ENCODE results near the gene PHC3.

GRCh38 chr3:170096342-170096741 is 85.2 kb downstream of the PHC3 start:
- TF ChIP-seq EP300 (IDR thresholded peaks at IDR 0.05), result no peak
- TF ChIP-seq CBX2 (IDR thresholded peaks at IDR 0.05; ENCODE audit: borderline replicate concordance, low read depth), result no peak
- TF ChIP-seq MYC (IDR thresholded peaks at IDR 0.05; ENCODE audit: borderline replicate concordance, low read length), result no peak
- no peak for TF ChIP-seq CTCF (IDR thresholded peaks at IDR 0.05)
- TF ChIP-seq MAX (IDR thresholded peaks at IDR 0.05), result no peak
- no peak for TF ChIP-seq BHLHE40 (IDR thresholded peaks at IDR 0.05; ENCODE audit: low read depth, low read length)
- TF ChIP-seq RFX5 (IDR thresholded peaks at IDR 0.05), result no peak
- no peak for TF ChIP-seq ZFP36 (IDR thresholded peaks at IDR 0.05; ENCODE audit: borderline replicate concordance, partially characterized antibody)
- TF ChIP-seq RAD21 (conservative IDR thresholded peaks at IDR 0.05 in 1 of 2, IDR thresholded peaks at IDR 0.05 in 1 of 2), result no peak
- no peak for TF ChIP-seq POLR2A (IDR thresholded peaks at IDR 0.05; ENCODE audit: low read length)
- TF ChIP-seq POLR2AphosphoS2 (conservative IDR thresholded peaks at IDR 0.05; ENCODE audit: low read length), result no peak

Measured in A549 (cell line).